Activated T-cell treated with anti-CD3 and anti-CD28 coated beads for 24 hours (primary cell): ENCODE data around the gene PFN3.
A peak's percentile ranks its signal among the peaks of the same experiment; 100 is the strongest.

Experiments used
- DNase-seq: peaks from one replicate; pipeline ENCODE4 v3.0.0-alpha.2; 2020; ENCODE audit warnings: low read depth

PFN3 gene

GRCh38 chr5:177437623-177438022, 37.2 kb upstream of the PFN3 start:
- no peak for DNase-seq

- DNase-seq, result no peak
Measured at GRCh38 chr5:177435847-177436536, 35.5 kb upstream of the PFN3 start.

GRCh38 chr5:177434942-177435738, 34.7 kb upstream of the PFN3 start:
- no peak for DNase-seq

GRCh38 chr5:177434437-177434836, 34.0 kb upstream of the PFN3 start:
- DNase-seq, result peak; percentile 56

- no peak for DNase-seq
Measured at GRCh38 chr5:177433658-177434217, 33.3 kb upstream of the PFN3 start.

GRCh38 chr5:177432839-177433657, 32.6 kb upstream of the PFN3 start:
- no peak for DNase-seq

- DNase-seq, result no peak
Measured at GRCh38 chr5:177432143-177432838, 31.8 kb upstream of the PFN3 start.

- DNase-seq, result peak; percentile 65
Measured at GRCh38 chr5:177431317-177432142, 31.1 kb upstream of the PFN3 start.

GRCh38 chr5:177430972-177431316, 30.5 kb upstream of the PFN3 start:
- no peak for DNase-seq

- no peak for DNase-seq
Measured at GRCh38 chr5:177430140-177430951, 29.9 kb upstream of the PFN3 start.

GRCh38 chr5:177429248-177430040, 29.0 kb upstream of the PFN3 start:
- DNase-seq, result peak; percentile 79

- DNase-seq, result no peak
Measured at GRCh38 chr5:177428574-177429217, 28.2 kb upstream of the PFN3 start.

GRCh38 chr5:177427919-177428573, 27.6 kb upstream of the PFN3 start:
- DNase-seq, result peak; percentile 24

GRCh38 chr5:177427211-177427822, 26.9 kb upstream of the PFN3 start:
- DNase-seq, result no peak

- DNase-seq, result peak; percentile 64
Measured at GRCh38 chr5:177426566-177427210, 26.2 kb upstream of the PFN3 start, which contains the start of gene GRK6. GRK6 (plus strand) TSS chr5:177426676; CDS start chr5:177426846, 170 bp downstream.

GRCh38 chr5:177425801-177426565, 25.5 kb upstream of the PFN3 start:
- DNase-seq, result peak; percentile 99
